KMS-11 (cell line): Measurements from ENCODE around the gene DCLRE1C.

Experiments
- H2AFZ ChIP-seq: fragments of 200-600 bp; sonication (generic); 2 replicates; pipeline ENCODE4 v1.6.1; 2016; ENCODE audit warnings: antibody characterized with exemption, mixed run types, low read depth
- H3K27ac ChIP-seq: fragments of 200-600 bp; sonication (generic); 2 replicates; pipeline ENCODE4 v1.6.1; 2016; ENCODE audit warnings: mild to moderate bottlenecking, mixed run types
- H3K27me3 ChIP-seq: fragments of 200-600 bp; sonication (generic); 2 replicates; pipeline ENCODE4 v1.6.1; 2017; ENCODE audit warnings: mild to moderate bottlenecking, low read depth, mixed run types, moderate library complexity; ENCODE audit not compliant: insufficient read depth
- H3K36me3 ChIP-seq: fragments of 200-600 bp; sonication (generic); 2 replicates; pipeline ENCODE4 v1.6.1; 2017; ENCODE audit warnings: mild to moderate bottlenecking, mixed run types; ENCODE audit not compliant: insufficient read depth
- H3K4me1 ChIP-seq: fragments of 200-600 bp; sonication (generic); 2 replicates; pipeline ENCODE4 v1.6.1; 2016; ENCODE audit warnings: mild to moderate bottlenecking, low read depth, mixed run types; ENCODE audit not compliant: poor library complexity, severe bottlenecking
- H3K4me2 ChIP-seq: fragments of 200-600 bp; sonication (generic); 2 replicates; pipeline ENCODE4 v1.7.0; 2016; ENCODE audit warnings: mild to moderate bottlenecking, mixed run types
- H3K4me3 ChIP-seq: fragments of 200-600 bp; sonication (generic); IDR thresholded peaks from 2 replicates; pipeline ENCODE4 v1.6.1; 2017; ENCODE audit warnings: low read depth, low read length, mixed read lengths; ENCODE audit not compliant: insufficient read depth
- H3K79me2 ChIP-seq: fragments of 200-600 bp; sonication (generic); 2 replicates; pipeline ENCODE4 v1.6.1; 2016; ENCODE audit warnings: low read depth, mixed run types; ENCODE audit not compliant: insufficient read depth
- H3K9ac ChIP-seq: fragments of 200-600 bp; sonication (generic); 2 replicates; pipeline ENCODE4 v1.6.1; 2016; ENCODE audit warnings: mild to moderate bottlenecking, mixed run types
- H4K20me1 ChIP-seq: fragments of 200-600 bp; sonication (generic); 2 replicates; pipeline ENCODE4 v1.6.1; 2016; ENCODE audit warnings: mild to moderate bottlenecking, mixed run types; ENCODE audit not compliant: insufficient read depth
- CTCF ChIP-seq: fragments of 200-600 bp; sonication (generic); conservative IDR thresholded peaks from 2 replicates; pipeline ENCODE4 v1.6.1; 2017; ENCODE audit warnings: low read depth, mild to moderate bottlenecking, antibody characterized with exemption, low read length, moderate library complexity, mixed read lengths

The DCLRE1C gene

DNA sequence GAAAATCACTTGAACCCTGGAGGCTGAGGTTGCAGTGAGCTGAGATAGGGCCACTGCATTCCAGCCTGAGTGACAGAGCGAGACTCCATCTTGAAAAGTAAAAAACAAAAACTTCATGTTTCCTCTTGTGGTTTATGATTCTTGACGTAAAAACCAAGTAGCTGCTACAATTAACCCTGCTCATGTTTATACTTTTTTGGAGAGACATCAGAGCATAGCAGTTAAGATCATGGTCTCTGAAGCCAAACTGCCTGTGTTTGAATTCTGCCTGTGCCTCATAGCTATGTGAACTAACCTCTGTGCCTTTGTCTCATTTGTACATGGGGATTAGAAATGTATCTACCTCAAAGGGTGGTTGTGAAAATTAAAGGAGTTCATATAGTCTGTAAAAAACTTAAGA is 48.0 kb downstream of the DCLRE1C start:
- H3K79me2 ChIP-seq = 0 out of 2 replicates have a peak, but pooled peaks cover 8% of the 10 kb centered on the region
- no peak overlapping the region for H2AFZ ChIP-seq
- no peak overlapping the region for H3K4me2 ChIP-seq
- no peak overlapping the region for H3K4me3 ChIP-seq
- H4K20me1 ChIP-seq = no peaks in the 10 kb centered on the region
- no peaks in the 10 kb centered on the region for H3K27me3 ChIP-seq
- H3K9ac ChIP-seq = no peak overlapping the region
- H3K27ac ChIP-seq = no peak overlapping the region
- no peak for TF ChIP-seq CTCF
- peaks cover 13% of the 10 kb centered on the region; the same call in 1 of the 2 replicates for H3K36me3 ChIP-seq
- no peaks in the 10 kb centered on the region for H3K4me1 ChIP-seq

DNA sequence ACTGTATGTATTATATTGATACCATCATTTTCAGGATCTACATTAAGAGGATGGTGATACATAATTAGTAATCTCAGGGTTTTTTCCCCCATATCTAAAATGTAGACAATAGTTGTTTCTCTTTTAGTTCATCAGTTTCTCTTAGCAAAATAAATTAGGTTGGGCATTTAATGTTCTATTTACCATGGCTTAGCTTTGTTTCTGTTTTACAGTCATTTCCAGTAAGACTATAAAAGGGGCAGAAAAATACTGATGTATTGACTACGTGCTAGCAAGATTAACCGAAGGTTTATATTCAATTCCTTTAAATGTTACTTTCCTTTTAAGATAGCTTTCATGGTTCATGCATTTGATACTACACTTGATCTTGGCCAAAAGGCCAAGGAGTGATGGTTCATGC is 49.0 kb downstream of the DCLRE1C start:
- Histone ChIP-seq H4K20me1 (no peaks in the 10 kb centered on the region), H3K36me3 (peaks cover 14% of the 10 kb centered on the region; the same call in 1 of the 2 replicates), H3K27ac (no peak overlapping the region), H2AFZ (no peak overlapping the region), H3K4me2 (no peak overlapping the region), H3K4me1 (no peaks in the 10 kb centered on the region), H3K27me3 (no peaks in the 10 kb centered on the region), H3K79me2 (0 out of 2 replicates have a peak, but pooled peaks cover 8% of the 10 kb centered on the region), H3K4me3 (no peak overlapping the region), H3K9ac (no peak overlapping the region)
- no peak for TF ChIP-seq CTCF

- TF ChIP-seq CTCF = peak; percentile 61
- H2AFZ ChIP-seq = no peak overlapping the region
- peaks cover 14% of the 10 kb centered on the region; the same call in 1 of the 2 replicates for H3K36me3 ChIP-seq
- no peak overlapping the region for H3K9ac ChIP-seq
- no peaks in the 10 kb centered on the region for H3K4me1 ChIP-seq
- H3K79me2 ChIP-seq = peaks cover 11% of the 10 kb centered on the region; the same call in 1 of the 2 replicates
- H3K4me2 ChIP-seq = no peak overlapping the region
- H3K4me3 ChIP-seq = no peak overlapping the region
- no peak overlapping the region for H3K27ac ChIP-seq
- no peaks in the 10 kb centered on the region for H3K27me3 ChIP-seq
- no peaks in the 10 kb centered on the region for H4K20me1 ChIP-seq
Observed at GRCh38 chr10:14904316-14904732, 49.6 kb downstream of the DCLRE1C start.

DNA sequence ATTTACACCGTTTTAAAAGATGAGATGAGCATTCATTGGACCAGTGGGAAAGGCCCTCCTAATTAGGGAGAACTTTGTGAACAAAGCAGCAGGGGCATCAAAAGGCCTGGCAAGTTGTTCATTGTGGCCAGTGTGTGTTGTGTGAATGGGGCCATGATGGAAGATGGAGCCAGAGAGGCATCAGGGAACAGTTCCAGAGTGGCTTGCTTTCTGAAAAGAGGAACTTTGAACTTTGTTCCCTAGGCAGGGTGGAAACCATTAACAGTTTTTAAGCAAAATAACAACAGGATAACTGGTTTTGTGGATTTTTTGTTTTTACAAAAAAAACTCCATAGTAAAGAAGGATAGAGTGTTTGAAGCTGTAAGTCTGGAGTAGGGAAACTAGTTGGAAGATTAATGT is 62.7 kb downstream of the DCLRE1C start:
- Histone ChIP-seq H3K4me1 (peaks cover 22% of the 10 kb centered on the region), H3K27ac (no peak overlapping the region), H3K36me3 (no peaks in the 10 kb centered on the region; the same call in 1 of the 2 replicates), H3K27me3 (no peaks in the 10 kb centered on the region), H3K9ac (no peak overlapping the region), H4K20me1 (peaks cover 7% of the 10 kb centered on the region; the same call in 1 of the 2 replicates), H2AFZ (no peak overlapping the region), H3K79me2 (peaks cover 91% of the 10 kb centered on the region), H3K4me2 (no peak overlapping the region), H3K4me3 (no peak overlapping the region)
- no peak for TF ChIP-seq CTCF
